A549 treated with AZD2906 at 1 μM for 4 hours (cell line): Measurements from ENCODE around the gene C12orf76. TPM values are rescaled to one million over a fixed set of nuclear protein-coding genes. Genes with fewer than 3 reads are reported as not detected.

Source experiments
- total RNA-seq: library from RNA; stranded (reverse); fragments of 200-300 nt; extraction: Qiagen RNA extraction; gene quantifications from 5 replicates; pipeline ENCODE4 v1.2.3, GENCODE V29; 2022

Gene C12orf76
- 6.6 to 7.6 TPM (median 7.0 TPM) in 5 replicates for total RNA-seq

GRCh38 chr12:110048242-110049027 is at the start of gene C12orf76:
Gene C12orf76, minus strand, starts transcription at chr12:110048522. Its CDS starts 27 bp downstream, at chr12:110048495.

GRCh38 chr12:109998904-109999648 is 49.2 kb downstream of the C12orf76 start, which contains the start of gene ANKRD13A:
Gene ANKRD13A, plus strand, starts transcription at chr12:109999430. Its CDS starts 259 bp downstream, at chr12:109999689.

GRCh38 chr12:109995686-109996482 is 52.4 kb downstream of the C12orf76 start, which contains the start of gene GIT2:
Gene GIT2, minus strand, starts transcription at chr12:109996368. Its CDS starts 144 bp downstream, at chr12:109996224.

Other genes with a start within 250 kb of the C12orf76 start
- gene TRPV4, start 215.1 kb downstream of the C12orf76 start, total RNA-seq, result 0.07 to 0.11 TPM (median 0.08 TPM) in 5 replicates
- gene GLTP, start 168.0 kb downstream of the C12orf76 start, total RNA-seq, result 18.0 to 20.3 TPM (median 19.2 TPM) in 5 replicates
- gene TCHP, start 148.2 kb downstream of the C12orf76 start, total RNA-seq, result 15.2 to 17.6 TPM (median 16.0 TPM) in 5 replicates
- 16.5 to 20.2 TPM (median 18.8 TPM) in 5 replicates for gene GIT2, start 52.2 kb downstream of the C12orf76 start, total RNA-seq
- 13.6 to 20.7 TPM (median 14.7 TPM) in 5 replicates for gene ANKRD13A, start 49.1 kb downstream of the C12orf76 start, total RNA-seq
- gene IFT81, start 75.8 kb upstream of the C12orf76 start, total RNA-seq, result 12.1 to 22.4 TPM (median 16.6 TPM) in 5 replicates
- gene ATP2A2, start 232.7 kb upstream of the C12orf76 start, total RNA-seq, result 232 to 280 TPM (median 270 TPM) in 5 replicates